GM21825 (cell line): ENCODE results near the gene SOCS7.
"Not testable (repeated sequence)": the region's sequence is repeated elsewhere in the genome, so short reads cannot be mapped to it uniquely, and the experiment has no call there.

Experiments
- ATAC-seq: cut with Tn5 transposase; IDR thresholded peaks from one replicate; pipeline ENCODE4 v1.9.1; 2021; ENCODE audit warnings: mild to moderate bottlenecking, moderate library complexity; ENCODE audit not compliant: unreplicated experiment

Gene SOCS7

DNA sequence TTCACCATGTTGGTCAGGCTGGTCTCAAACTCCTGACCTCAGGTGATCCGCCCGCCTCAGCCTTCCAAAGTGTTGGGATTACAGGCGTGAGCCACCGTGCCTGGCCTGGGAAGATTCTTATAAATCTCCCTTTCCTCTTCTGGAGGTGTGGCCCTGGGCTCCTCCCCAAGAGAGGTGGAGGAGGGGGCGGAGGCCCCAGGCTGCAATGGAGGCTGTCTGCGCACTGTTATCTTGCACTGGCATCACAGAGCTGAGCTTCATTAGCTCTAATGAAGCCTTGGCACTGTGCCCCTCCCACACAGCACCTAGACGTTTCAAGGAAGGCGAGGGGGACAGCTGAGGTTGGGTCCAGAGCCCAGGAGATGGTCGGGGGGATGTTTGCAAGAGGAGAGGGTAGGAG lies 84.2 kb downstream of the SOCS7 start:
- ATAC-seq = no peak

- no peak for ATAC-seq
Observed at GRCh38 chr17:38436386-38436785, 84.7 kb downstream of the SOCS7 start.

DNA sequence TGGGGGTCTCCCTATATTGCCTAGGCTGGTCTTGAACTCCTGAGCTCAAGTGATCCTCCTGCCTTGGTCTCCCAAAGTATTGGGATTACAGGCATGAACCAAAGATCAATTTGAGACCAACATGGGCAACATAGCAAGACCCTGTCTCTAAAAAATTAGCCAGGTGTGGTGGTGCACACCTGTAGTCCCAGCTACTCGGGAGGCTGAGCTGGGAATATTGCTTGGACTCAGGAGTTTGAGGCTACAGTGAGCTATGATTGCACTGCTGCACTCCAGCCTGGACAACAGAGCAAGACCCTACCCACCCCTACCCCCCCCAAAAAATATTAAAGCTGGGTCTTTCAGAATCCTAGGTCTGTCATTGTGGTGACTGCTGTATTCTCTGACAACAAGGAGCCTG lies 85.7 kb downstream of the SOCS7 start:
- not testable (repeated sequence) for ATAC-seq

- no peak for ATAC-seq
Observed at GRCh38 chr17:38439436-38439835, 87.8 kb downstream of the SOCS7 start.

GRCh38 chr17:38440614-38441397 lies 89.2 kb downstream of the SOCS7 start:
- ATAC-seq = no peak

DNA sequence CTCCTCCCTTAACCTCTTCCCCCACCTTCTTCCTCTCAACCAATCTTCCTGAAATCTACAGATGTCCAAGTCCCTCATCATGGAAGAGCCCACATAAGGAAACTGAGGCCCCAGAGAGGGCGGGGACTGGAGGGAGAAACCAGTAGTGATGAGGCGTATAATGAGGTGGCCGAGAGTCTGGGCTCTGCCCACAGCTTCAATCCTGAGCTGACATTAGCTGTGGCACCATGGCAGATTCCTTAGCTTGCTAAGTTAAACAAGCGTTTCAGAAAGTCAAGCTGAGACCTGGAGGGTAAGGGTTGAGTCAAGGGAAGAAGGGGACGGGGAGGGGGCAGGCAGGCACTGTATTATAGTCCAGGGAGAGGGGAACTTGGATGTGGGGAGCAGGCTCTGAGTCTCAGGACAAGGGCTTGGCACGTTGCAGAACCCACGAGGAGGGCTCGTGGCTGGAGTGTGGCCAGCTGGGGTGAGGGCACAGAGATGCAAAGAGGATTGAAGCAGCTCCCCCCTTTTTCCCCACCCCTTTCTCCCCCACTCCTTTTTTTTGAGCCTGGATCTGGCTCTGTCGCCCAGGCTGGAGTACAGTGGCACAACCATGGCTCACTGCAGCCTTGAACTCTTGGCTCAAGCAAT lies 89.9 kb downstream of the SOCS7 start:
- ATAC-seq = no peak

- no peak for ATAC-seq
Observed at GRCh38 chr17:38442548-38442947, 90.9 kb downstream of the SOCS7 start.

GRCh38 chr17:38443356-38444031 lies 91.8 kb downstream of the SOCS7 start:
- ATAC-seq = no peak

- ATAC-seq = no peak
Observed at GRCh38 chr17:38444151-38444550, 92.5 kb downstream of the SOCS7 start.

GRCh38 chr17:38447502-38448085 lies 96.0 kb downstream of the SOCS7 start:
- ATAC-seq = no peak

DNA sequence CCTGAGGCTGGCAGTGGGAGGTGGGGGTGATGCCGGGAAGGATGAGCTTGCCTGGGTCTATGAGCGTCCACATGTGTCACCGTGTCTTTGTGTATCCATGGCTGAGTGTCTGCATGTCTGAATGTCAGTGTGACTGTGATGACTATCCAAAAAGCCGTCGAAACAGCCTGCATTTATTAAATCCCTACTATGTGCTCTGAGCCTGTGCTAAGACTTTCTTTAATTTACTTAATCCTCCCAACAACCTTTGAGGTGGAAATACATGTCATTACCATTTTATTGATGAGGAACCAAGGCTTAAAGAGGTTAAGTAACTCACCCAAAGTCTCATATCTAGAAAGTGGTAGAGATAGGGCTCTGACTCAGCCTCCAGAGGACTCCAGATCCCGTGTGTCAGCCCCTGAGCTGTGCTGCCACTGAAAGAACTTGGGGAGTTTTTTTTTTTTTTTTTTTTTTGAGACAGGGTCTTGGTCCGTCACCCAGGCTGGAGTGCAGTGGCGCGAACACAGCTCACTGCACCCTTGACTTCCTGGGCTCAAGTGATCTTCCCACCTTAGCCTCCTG lies 96.6 kb downstream of the SOCS7 start:
- no peak for ATAC-seq

GRCh38 chr17:38449364-38449763 lies 97.7 kb downstream of the SOCS7 start:
- no peak for ATAC-seq

DNA sequence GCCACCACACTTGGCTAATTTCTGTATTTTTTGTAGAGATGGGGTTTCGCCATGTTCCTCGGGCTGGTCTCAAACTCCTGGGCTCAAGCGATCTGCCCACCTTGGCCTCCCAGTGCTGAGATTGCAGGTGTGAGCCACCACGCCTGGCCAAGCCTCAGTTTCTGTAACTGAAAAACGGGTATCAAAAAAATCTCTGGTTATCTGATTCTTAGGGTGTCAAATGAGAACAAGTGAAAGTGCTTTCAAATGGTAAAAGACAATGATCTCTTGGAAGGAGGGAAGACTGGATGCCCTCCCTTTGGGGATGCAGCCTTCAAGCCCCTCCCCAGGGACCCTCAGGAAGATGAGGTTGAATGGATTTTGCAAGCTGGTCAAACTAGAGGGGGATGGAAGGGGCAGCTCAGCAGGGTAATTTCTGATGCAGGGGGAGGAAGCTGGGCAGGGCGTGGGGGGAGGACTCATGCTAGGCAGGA lies 98.9 kb downstream of the SOCS7 start:
- ATAC-seq = no peak

GRCh38 chr17:38451030-38451839 lies 99.6 kb downstream of the SOCS7 start:
- ATAC-seq = no peak

DNA sequence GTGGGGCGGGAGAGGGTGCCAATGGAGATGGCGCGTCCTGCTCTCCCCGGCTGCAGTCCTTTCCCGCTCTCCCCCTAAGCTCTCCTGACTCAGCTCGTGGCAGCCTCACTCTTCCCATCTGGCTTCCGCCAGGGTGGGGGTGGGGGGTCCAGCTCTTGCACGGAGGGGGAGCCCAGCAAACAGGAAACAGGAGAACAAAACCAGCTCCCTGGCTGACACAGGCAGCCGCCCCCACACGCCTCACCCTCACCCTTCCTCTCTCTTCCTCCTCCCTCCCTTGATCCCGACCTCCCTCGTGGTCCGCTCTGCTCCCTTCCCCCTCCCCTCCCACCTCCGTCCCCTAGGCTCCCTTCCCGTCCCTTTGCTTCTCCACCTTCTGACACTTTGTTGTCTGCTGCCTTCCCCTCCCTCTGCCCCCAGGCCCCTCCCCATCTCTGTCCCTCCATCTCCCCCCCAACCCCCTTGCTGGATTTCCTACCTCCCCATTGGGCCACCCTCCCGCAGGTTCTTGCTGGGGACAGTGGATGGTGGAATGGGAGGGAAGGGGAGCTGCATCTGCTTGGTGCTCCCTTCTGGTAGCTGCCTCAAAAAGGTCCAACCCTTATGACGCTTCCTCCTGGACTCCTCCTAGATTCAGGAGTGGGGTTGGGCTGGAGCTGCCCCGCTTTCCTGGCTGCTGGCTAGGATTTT lies 100.3 kb downstream of the SOCS7 start:
- no peak for ATAC-seq

DNA sequence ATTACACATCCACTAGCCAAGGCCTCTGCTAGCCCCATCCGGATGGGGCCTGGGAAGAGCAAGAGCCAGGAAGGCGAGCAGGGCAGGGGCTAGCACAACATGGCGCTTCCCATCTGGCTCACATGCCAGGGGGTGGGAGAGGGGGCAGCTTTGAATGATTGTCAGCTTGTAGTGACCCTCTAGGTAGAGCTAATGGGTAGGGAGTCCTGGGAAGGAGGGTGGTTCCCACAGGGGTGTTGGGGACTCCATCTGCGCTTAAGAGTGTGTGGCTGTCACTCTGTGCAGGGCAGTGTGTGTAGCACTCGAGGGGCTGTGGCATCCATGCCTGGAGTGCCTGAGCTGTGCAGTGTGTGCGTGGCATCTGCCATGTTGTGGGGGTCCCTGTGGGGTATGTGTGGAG lies 101.1 kb downstream of the SOCS7 start:
- no peak for ATAC-seq

DNA sequence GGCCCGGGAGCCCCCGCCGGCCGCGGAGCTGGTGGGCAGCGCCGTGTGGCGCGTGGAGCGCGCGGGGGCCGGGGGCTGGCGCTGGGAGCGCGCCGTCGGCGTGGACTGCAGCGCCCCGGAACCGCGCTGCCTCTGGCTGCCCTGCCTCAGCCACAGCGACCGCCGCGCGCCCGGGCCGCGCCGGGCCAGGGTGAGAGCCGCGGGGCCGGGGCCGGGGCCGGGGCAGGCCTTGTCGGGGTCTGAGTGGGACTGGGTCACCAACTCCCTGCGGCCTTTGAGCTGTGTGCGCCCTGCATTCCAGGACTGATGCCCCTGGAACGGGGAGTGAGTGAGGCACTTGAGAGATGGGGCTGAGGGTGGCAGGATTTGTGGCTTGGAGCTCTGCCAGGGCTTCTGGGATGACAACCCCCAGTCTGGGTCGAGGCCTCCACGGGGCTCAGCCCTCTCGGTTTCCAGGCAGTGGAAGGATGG lies 102.3 kb downstream of the SOCS7 start:
- no peak for ATAC-seq

- no peak for ATAC-seq
Observed at GRCh38 chr17:38454532-38454931, 102.9 kb downstream of the SOCS7 start.
